GM18507 (cell line): Measurements from ENCODE around the gene LRFN5.
"Not testable (repeated sequence)": the region's sequence is repeated elsewhere in the genome, so short reads cannot be mapped to it uniquely, and the experiment has no call there.

Experiments
- DNase-seq: peaks from one replicate; pipeline ENCODE4 v3.0.0; 2011; ENCODE audit warnings: low read depth; ENCODE audit not compliant: insufficient read length; ENCODE audit errors: extremely low spot score
- FAIRE-seq: peaks from 2 replicates; lab custom pipeline; 2011; peaks lifted over from hg19 to GRCh38; lab: Jason Lieb, UNC

LRFN5 gene

GRCh38 chr14:41606532-41607303 is at the start of gene LRFN5:
Gene LRFN5, plus strand, starts transcription at chr14:41606876.
- DNase-seq: no peak
- no peak for FAIRE-seq

- DNase-seq (no peak), FAIRE-seq (no peak)
Observed at GRCh38 chr14:41558490-41558889, 48.2 kb upstream of the LRFN5 start.

DNA sequence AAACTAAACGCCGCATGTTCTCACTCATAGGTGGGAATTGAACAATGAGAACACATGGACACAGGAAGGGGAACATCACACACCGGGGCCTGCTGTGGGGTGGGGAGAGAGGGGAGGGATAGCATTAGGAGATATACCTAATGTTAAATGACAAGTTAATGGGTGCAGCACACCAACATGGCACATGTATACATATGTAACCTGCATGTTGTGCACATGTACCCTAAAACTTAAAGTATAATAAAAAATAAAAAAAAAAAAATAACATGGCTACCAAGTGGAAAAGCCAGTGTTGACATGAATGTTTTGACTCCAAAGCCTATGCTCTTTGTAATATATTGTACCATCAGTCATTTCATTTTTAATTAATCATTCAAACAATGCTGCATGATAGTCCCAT is 39.8 kb upstream of the LRFN5 start:
- FAIRE-seq, DNase-seq: not testable (repeated sequence)

DNA sequence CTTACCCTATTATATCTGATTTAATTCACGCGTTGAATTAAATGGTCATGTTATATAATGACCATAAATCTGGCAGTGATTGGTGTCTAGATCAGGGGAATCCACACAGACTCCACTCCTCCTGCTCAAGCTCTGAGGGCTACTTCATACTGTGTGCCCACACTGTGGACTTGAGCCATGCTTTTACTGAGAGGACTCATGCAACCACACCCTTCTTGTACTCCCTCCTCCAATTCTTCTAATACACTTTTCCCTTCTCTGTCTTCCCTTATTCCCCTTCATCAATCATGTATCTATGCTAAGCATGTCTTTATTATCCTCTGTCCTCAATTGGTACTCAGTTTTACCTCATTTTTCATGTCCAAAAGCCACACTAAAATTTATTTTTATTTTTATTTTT is 37.7 kb upstream of the LRFN5 start:
- DNase-seq: no peak

GRCh38 chr14:41570415-41571155 is 36.1 kb upstream of the LRFN5 start:
- DNase-seq (no peak), FAIRE-seq (no peak)

More for the DNA sequence above, 37.7 kb upstream of the LRFN5 start:
- FAIRE-seq: no peak

DNA sequence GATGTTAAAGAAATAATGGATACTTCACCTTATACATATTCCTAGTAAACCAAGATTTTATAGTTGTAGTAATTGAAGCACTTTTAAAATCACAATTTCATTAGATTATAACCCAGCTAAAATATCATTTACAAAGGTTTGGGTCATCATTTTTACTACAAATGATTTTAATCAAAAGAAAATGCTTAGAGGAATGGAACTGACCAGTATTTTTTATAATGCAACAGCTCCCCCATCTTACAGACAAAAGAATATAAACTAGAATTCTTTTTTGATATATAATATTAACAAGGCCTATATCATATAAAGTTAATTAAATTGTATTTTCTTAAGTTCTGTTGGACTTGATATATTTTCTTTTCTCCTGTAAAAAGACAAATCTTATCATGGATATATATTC is 20.4 kb upstream of the LRFN5 start:
- FAIRE-seq: no peak
- no peak for DNase-seq

GRCh38 chr14:41597647-41598046 is 9.0 kb upstream of the LRFN5 start:
- DNase-seq (no peak), FAIRE-seq (no peak)

- not testable (repeated sequence) for DNase-seq, FAIRE-seq
Observed at GRCh38 chr14:41599805-41600385, 6.8 kb upstream of the LRFN5 start.

DNA sequence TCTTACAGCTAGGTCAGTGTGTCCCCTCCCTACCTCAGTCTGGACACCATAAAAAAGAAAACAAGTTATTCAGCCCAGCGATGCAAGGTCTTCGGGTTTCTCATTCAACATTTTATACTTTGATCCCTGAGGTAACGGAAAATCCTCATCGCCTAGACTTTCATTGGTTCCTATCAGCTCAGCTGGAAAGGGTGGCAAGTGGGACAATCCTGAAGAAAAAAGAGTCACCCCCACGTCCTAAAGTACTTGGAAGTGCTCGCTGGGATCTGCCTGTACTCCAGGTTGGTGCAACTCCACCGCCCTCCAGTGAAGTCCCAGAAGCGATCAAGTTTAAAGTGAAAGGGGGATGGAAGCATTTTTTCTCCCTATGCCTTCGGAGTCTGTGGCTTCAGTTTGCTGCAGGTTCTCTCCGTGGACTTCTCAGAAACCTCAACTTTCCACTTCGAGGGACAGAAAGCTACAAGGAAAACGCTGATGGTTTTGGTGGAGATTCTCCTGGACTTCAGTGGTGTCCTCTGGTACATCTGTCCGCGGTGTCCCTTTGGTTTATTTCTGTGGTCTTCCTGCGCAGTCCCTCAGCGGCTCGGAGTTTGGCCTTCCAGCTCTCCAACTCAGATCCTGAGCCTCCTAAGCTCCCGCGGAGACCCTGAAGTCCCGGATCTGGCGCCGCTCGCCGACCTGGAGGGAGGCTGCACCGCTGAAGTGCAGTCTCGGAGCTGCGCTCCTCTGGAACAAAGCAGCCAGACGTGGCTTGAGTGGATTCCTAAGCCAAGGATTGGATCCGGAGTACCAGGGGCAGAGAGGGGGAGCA is 1.8 kb upstream of the LRFN5 start:
- no peak for FAIRE-seq

DNA sequence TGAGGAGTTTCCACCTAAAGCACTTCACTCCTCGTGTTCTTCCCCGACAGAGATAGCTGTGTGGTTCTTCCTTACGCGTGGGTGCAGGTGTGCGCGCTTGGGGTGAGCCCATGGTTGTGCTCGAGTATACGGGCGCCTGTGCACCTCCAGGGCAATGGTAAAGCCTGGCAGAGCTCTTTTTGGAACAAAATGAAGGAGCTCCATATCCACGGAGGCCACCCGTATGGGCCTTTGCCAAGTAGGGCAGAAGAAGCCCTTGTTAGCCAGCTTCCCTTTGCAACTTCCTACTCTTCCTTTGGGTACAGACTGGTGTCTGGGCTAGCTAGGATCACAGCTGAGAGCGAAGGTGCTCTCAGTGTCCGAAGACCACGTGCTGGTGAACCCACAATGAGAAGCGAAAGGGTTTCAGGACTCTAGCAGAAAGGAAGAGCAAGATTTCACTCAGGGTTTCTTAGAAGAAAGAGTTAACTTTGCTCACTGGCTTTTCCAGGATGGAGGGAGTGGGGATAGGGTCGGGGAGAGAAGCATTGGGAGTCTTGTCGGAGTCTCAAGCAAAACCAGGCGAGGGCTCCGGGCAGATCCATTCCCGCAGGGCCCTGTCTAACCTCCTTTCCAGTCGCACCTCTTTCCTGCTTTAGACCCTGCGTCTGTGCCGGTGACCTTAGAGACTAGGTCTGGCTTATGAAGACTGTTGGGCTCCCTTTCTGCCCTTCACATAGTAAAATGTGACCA is 960 bp upstream of the LRFN5 start:
- FAIRE-seq (no peak), DNase-seq (no peak)

More for the DNA sequence above, 1.8 kb upstream of the LRFN5 start:
- no peak for DNase-seq

DNA sequence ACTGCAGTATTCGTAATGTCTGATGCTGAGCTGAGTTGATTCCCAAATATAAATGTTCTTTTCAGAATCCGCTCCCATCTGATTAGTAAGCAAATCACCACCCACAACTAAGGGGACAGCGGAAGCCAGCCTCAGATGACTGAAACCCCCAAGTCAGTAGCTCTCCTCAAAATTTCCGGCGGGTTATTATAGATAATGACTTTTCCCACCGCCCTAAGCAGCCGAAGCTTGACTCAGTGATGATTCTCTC is 469 bp upstream of the LRFN5 start:
- DNase-seq: no peak
- no peak for FAIRE-seq

GRCh38 chr14:41607304-41607775 is 664 bp downstream of the LRFN5 start:
- FAIRE-seq (no peak), DNase-seq (no peak)

DNA sequence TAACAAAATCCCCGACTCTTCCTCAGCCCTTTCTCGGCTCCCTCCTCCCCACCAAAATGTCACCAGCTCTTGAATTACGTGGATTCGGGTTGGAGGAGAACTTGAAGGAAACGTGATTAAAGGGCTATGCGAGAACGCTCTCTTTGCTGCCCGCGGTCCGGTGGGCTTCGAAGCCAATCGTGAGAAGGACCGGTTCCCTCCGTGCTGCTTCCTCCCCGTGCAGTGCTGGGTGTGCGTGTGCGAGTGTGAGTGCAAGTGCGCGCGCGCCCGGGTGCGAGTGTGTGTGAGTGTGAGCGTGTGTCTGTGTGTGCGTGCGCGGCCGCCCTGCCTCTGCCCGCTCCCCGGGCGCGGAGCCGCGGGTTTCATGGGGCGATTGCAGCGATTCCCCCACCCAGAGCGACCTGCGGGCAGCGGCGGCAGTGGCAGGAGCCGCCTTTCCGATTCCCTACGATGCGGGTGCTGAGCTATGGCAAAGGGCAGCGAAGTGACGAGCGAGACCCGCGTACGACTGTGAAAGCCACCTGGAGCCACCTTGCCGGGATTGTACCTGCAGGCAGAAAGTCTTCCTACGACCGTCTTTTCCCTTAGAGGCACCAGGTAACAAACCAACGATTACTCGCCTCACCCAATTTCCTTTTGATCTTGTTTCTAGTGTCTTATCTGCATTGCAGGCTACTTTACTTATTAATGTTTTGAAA is 1.4 kb downstream of the LRFN5 start:
- DNase-seq (no peak), FAIRE-seq (no peak)

- DNase-seq (no peak), FAIRE-seq (no peak)
Observed at GRCh38 chr14:41608681-41609390, 2.2 kb downstream of the LRFN5 start.

- DNase-seq: no peak
- FAIRE-seq: no peak
Observed at GRCh38 chr14:41609704-41610183, 3.1 kb downstream of the LRFN5 start.

GRCh38 chr14:41615011-41615595 is 8.4 kb downstream of the LRFN5 start:
- no peak for FAIRE-seq
- DNase-seq: no peak

- FAIRE-seq (no peak), DNase-seq (no peak)
Observed at GRCh38 chr14:41623736-41624135, 17.1 kb downstream of the LRFN5 start.

GRCh38 chr14:41629876-41630275 is 23.2 kb downstream of the LRFN5 start:
- DNase-seq (no peak), FAIRE-seq (no peak)
